Gastrocnemius medialis (tissue), 4 donors: ENCODE results near the gene TLR5.

Source experiments
- CTCF ChIP-seq, 5 experiments: fragments of 450-650 bp in 3 of 5; fragments of 200-600 bp in 2 of 5; sonication (generic) in 2 of 5; IDR thresholded peaks in 4 of 5; conservative IDR thresholded peaks in 1 of 5; 1 replicate in 4 of 5; 2 replicates in 1 of 5; pipeline ENCODE4 v1.5.1; 2016 to 2019; ENCODE audit warnings: antibody characterized with exemption in 5 of 5, mild to moderate bottlenecking in 3 of 5, moderate library complexity in 3 of 5
- POLR2A ChIP-seq, 2 donors: fragments of 450-650 bp; IDR thresholded peaks; one replicate each; pipeline ENCODE4 v1.6.1; 2017; ENCODE audit warnings: antibody characterized with exemption in 2 of 2, mild to moderate bottlenecking in 2 of 2, moderate library complexity in 2 of 2

- no peak for TF ChIP-seq CTCF (IDR thresholded peaks at IDR 0.05 in 4 of 5, conservative IDR thresholded peaks at IDR 0.05 in 1 of 5)
- no peak for TF ChIP-seq POLR2A (IDR thresholded peaks at IDR 0.05)
These were observed 67.2 kb downstream of the TLR5 start for GRCh38 chr1:223075834-223076233.
